NCI-H2227 (cell line): Measurements from ENCODE around the gene ACTR6.
A peak's percentile ranks its signal among the peaks of the same experiment; 100 is the strongest.

Experiments
- DNase-seq: peaks from one replicate; lab custom pipeline; 2025; ENCODE audit not compliant: unreplicated experiment; lab: John Stamatoyannopoulos, UW

The ACTR6 gene

GRCh38 chr12:100265732-100266584 is 65.3 kb downstream of the ACTR6 start:
- peak; percentile 36 for DNase-seq

GRCh38 chr12:100266585-100266834 is 65.9 kb downstream of the ACTR6 start:
- no peak for DNase-seq

GRCh38 chr12:100266835-100267602 is 66.4 kb downstream of the ACTR6 start, which contains the start of the genes DEPDC4 and SCYL2:
DEPDC4 (minus strand) TSS chr12:100267079; CDS start chr12:100267076, 3 bp downstream.
SCYL2 (plus strand) TSS chr12:100267177; CDS start chr12:100282971, 15,794 bp downstream.
- DNase-seq = peak; percentile 97

- peak; percentile 42 for DNase-seq
Measured at GRCh38 chr12:100267603-100268281, 67.1 kb downstream of the ACTR6 start.

- DNase-seq = no peak
Measured at GRCh38 chr12:100268835-100269564, 68.4 kb downstream of the ACTR6 start.

- no peak for DNase-seq
Measured at GRCh38 chr12:100273782-100274181, 73.2 kb downstream of the ACTR6 start.
